GM18499 (cell line): ENCODE measurements around the gene XIRP1.

Experiments
- ATAC-seq: cut with Tn5 transposase; IDR thresholded peaks from one replicate; pipeline ENCODE4 v1.9.1; 2021; ENCODE audit warnings: moderate number of reproducible peaks; ENCODE audit not compliant: insufficient read depth, unreplicated experiment

Gene XIRP1

GRCh38 chr3:39188271-39189149 lies 3.9 kb downstream of the XIRP1 start:
- no peak for ATAC-seq

- no peak for ATAC-seq
Measured at GRCh38 chr3:39187372-39188155, 4.8 kb downstream of the XIRP1 start.

- no peak for ATAC-seq
Measured at GRCh38 chr3:39186692-39187151, 5.7 kb downstream of the XIRP1 start.

- ATAC-seq: no peak
Measured at GRCh38 chr3:39185959-39186691, 6.3 kb downstream of the XIRP1 start.

GRCh38 chr3:39185326-39185958 lies 7.0 kb downstream of the XIRP1 start:
- no peak for ATAC-seq

- no peak for ATAC-seq
Measured at GRCh38 chr3:39184968-39185285, 7.5 kb downstream of the XIRP1 start.

GRCh38 chr3:39184081-39184967 lies 8.1 kb downstream of the XIRP1 start:
- no peak for ATAC-seq

GRCh38 chr3:39183211-39184080 lies 8.9 kb downstream of the XIRP1 start:
- no peak for ATAC-seq

GRCh38 chr3:39181408-39182335 lies 10.7 kb downstream of the XIRP1 start:
- no peak for ATAC-seq

GRCh38 chr3:39180546-39181346 lies 11.6 kb downstream of the XIRP1 start:
- ATAC-seq: peak; percentile 90

- no peak for ATAC-seq
Measured at GRCh38 chr3:39180183-39180545, 12.2 kb downstream of the XIRP1 start.

GRCh38 chr3:39178553-39178952 lies 13.8 kb downstream of the XIRP1 start:
- no peak for ATAC-seq

- ATAC-seq: no peak
Measured at GRCh38 chr3:39177708-39178332, 14.6 kb downstream of the XIRP1 start.

GRCh38 chr3:39176025-39176714 lies 16.2 kb downstream of the XIRP1 start:
- no peak for ATAC-seq

- ATAC-seq: no peak
Measured at GRCh38 chr3:39173318-39174125, 18.9 kb downstream of the XIRP1 start.
